Ureter (tissue), 1 donor: ENCODE measurements around the gene SWSAP1. TPM values are rescaled to one million over a fixed set of nuclear protein-coding genes. Genes with fewer than 3 reads are reported as not detected.
"Not testable (repeated sequence)": the region's sequence is repeated elsewhere in the genome, so short reads cannot be mapped to it uniquely, and the experiment has no call there.

Experiments used
- DNase-seq: peaks from one replicate; pipeline ENCODE4 v3.0.0-alpha.2; 2020; ENCODE audit warnings: low spot score
- total RNA-seq: library from RNA; stranded (reverse); gene quantifications from one replicate; pipeline ENCODE4 v1.2.4, GENCODE V29; 2023
- donor health status: DM: yes; HTN: yes; CAD: no.

Gene SWSAP1, protein sequence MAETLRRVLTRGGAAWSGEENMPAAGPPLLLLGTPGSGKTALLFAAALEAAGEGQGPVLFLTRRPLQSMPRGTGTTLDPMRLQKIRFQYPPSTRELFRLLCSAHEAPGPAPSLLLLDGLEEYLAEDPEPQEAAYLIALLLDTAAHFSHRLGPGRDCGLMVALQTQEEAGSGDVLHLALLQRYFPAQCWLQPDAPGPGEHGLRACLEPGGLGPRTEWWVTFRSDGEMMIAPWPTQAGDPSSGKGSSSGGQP
- 4.3 TPM for total RNA-seq

DNA sequence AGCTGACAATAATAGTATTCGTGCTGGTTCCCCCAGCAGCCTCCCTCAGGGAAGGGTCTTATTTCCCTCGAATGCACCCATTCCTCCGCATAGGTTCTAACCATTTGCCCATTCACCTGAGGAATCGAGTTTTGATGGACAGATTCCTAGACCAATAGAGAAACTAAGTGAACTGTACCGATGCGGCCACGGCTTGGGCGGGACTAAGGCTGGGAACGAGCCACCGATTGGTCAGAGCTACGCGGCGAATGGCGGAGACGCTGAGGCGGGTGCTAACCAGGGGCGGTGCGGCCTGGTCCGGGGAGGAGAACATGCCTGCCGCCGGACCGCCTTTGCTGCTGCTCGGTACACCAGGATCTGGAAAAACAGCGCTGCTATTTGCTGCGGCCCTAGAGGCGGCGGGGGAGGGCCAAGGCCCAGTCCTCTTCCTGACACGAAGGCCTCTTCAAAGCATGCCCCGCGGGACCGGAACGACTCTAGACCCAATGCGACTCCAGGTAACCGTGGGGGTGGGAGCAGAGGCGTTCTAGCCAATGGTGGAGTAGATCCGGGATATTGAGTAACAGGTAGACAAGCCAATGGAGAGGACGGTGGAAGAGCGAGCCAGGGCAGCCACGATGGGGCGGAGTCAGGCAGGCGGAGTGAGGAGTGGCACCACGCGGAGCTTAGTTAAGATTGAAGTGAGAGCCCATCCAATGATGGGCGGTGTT lies at the start of gene SWSAP1:
Gene SWSAP1, plus strand, starts transcription at position 234 of the 710 bp plus-strand sequence. Its CDS starts 15 bp downstream, at position 249.
- DNase-seq = peak; percentile 99

DNA sequence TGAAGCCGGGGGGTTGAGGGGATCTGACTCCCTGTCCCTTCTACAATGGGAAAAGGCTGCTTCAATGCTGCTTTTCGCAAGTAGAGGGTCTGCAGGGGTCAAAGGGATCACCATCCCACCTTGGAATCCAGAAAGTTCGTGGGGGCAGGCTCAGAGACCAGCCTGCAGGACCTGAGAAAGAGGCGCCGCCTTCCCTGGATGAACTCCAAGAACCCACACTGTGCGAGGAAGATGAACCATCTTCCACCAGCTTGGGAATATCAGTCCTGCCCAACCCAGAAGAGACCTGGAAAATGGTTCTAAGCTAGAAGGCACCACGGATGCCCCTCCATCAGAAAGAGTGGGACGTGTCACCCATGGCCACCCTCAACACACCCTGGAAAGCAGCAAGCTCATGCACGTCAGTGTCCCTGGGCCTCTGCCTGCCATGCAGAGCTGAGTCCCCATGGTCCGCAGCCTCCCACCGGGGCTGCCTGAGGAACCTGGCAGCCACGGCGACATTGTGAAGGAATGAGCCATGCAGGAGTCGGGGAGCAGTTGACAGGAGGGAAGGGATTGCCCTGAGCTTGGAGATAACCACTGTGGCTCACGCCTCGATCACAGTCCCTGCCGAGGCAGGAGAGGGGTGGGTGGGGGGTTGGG lies 49.6 kb upstream of the SWSAP1 start:
- no peak for DNase-seq

DNA sequence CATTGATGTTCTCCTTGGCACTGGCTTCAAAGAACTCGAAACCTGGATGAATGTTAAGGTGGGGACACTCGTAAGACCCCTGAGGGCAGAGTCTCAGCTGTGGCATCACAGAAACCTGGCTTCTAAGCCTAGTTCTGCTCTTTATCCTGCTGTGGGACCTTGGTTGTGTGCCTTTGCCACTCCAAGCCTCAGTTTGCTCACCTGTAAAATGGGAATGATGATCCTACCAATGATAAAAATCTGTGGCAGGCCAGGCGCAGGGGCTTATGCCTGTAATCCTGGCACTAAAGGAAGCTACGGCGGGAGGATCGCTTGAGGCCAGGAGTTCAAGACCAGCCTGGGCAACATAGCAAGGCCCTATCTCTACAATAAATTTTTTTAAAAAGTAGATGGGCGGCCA lies 48.9 kb upstream of the SWSAP1 start:
- no peak for DNase-seq

DNA sequence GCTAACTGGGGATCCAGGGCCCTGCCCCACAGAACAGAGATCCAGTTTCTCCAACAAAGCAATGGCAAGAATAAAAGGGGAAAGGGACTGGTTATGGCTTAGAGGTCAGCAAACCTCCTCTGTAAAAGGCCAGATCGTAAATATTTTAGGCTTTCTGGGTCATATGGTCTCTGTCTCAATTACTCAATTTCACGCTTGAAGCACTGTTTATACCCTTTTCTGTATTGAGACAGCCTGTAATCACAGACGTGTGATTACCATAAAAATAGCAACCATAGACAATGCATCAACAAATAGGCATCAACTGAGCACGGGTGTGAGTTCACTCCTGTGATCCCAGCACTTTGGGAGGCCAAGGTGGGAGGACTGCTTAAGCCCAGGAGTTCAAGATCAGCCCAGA lies 44.3 kb upstream of the SWSAP1 start:
- no peak for DNase-seq

DNA sequence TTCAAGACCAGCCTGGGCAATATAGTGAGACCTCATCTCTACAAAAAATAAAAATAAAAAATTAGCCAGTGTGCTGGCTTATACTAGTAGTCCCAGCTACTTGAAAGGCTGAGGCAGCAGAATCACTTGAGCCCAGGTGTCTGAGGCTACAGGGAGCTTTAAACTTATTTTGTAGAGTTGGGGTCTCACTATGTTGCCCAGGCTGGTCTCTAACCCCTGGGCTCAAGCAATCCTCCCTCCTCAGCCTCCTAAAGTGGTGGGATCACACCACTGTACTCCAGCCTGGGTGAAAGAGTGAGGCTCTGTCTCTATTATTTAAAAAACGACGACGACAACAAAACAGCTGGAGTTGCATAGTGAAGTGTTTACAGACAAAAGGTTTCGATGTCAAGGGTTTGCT lies 43.0 kb upstream of the SWSAP1 start:
- no peak for DNase-seq

DNA sequence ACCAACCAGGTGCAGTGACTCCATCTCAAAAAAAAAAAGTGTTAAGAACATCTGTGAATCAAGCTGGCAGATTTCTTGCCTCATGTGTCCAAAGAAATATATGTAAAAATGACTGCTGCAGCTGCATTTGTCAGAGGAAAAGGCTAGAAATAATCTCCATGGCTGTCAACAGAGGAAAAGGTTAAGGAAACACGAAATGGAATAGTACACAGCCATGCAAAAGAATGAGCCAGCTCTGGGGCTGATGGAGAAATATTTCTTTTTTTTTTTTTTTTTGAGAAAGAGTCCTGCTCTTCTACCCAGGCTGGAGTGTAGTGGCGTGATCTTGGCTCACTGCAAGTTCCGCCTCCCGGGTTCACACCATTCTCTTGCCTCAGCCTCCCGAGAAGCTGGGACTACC lies 41.6 kb upstream of the SWSAP1 start:
- no peak for DNase-seq

DNA sequence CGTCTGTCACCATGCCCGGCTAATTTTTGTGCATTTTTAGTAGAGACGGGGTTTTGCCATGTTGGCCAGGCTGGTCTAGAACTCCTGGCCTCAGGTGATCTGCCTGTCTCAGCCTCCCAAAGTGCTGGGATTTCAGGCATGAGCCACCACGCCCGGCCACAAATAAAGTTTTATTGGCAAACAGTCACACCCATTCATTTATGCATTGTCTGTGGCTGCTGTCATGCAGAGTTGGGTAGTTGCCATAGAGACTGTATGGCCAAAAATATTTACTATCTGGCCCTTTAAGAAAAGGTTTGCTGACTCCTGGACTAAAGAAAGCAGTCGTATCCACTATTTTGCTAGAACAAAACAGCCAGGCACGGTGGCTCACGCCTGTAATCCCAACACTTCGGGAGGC lies 40.6 kb upstream of the SWSAP1 start:
- not testable (repeated sequence) for DNase-seq

DNA sequence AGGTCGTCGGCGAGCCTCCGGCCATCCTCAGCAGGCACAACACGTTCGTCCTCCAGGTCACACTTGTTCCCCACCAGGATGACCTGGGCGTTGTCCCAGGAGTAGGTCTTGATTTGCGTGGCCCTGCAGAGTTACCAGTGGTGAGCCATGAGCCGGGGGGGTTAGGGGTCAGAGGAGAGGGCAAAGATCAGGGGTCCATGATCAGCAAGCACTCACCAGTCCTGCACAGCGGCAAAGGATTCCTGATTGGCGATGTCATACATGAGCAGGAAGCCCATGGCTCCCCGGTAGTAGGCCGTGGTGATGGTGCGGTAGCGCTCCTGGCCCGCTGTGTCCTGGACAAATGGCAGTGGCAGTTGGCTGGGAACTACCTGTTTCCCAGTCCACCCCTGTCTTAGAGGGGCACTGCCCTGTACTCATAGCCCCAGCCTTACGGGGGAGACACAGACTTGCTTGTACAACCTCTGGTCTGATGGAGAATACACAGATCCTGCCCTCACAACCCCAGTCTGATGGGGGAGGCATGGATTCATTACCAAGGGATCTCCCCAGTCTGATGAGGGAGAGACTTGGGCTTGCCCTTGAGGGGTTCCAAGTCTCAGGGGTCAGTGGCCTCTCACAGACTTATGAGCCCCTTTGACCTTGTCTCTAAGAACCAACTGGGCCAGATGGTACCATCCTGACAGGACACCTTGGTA lies 38.9 kb upstream of the SWSAP1 start:
- DNase-seq = no peak

DNA sequence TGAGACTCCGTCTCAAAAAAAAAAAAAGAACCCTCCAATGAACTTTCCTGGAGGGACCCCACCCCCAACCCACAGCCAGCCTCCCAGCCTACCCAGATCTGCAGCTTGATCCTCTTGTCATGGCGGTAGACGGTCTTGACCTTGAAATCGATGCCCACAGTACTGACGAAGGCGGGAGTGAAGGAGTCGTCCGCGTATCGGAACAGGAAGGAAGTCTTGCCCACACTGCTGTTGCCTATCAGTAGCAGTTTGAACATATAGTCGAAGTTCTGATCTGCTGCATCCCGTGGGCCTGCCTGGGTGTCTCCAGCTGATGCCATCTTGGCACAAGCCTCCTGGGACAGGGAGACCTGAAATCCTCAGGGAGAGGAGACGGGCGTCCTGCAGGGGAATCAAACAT lies 37.4 kb upstream of the SWSAP1 start:
- no peak for DNase-seq

DNA sequence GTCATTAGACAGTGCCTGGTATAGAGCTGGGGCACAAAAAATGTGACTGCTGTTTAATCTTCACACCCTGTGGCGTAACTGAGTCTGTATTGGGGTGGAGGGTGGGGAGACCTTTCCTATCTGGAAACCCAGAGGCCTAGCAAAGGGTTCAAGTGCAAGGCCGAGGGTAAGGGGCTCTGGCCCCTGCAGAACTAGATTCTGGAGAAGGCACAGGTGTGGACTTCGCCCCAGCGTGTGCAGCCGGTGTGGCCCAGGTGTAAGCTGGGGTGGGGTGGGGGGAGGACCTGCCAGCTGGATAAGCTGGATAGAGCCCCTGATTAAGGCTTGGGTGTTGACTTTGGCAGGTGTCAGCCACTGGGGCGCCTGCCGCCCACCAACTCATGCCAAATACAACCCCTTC lies 36.3 kb upstream of the SWSAP1 start:
- DNase-seq = no peak

DNA sequence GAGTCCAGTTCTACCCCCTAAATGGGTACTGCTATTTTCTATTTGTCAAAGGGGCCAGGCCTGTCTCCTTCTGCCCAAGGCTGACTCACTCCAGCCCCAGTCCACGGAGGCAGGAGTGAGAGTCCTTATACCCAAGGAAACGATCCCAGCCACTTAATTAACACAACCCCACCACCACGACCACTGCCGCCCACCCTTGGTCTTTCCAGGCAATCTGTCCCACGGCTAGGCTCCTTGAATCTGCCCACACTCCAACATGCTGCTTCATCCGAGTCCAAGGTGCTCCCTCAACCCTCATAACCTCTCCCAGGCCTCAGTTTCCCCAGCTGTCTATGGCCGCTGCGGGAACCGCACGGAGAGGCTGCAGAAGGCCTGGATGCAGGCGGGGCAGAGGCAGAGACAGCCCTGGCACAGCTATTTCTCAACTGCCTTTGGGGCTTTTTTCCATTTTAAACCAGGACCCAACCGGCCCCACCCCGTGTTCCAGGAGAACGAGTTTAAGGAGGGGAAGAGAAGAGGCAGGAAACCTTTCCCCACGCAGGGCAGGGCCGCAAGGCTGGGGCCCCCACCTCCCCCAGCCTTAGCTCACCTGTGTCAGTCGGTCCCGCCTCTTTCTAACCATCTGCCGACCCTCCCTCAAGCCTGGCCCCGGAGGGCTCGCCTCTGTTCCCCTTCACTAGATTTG lies 35.8 kb upstream of the SWSAP1 start:
- no peak for DNase-seq

DNA sequence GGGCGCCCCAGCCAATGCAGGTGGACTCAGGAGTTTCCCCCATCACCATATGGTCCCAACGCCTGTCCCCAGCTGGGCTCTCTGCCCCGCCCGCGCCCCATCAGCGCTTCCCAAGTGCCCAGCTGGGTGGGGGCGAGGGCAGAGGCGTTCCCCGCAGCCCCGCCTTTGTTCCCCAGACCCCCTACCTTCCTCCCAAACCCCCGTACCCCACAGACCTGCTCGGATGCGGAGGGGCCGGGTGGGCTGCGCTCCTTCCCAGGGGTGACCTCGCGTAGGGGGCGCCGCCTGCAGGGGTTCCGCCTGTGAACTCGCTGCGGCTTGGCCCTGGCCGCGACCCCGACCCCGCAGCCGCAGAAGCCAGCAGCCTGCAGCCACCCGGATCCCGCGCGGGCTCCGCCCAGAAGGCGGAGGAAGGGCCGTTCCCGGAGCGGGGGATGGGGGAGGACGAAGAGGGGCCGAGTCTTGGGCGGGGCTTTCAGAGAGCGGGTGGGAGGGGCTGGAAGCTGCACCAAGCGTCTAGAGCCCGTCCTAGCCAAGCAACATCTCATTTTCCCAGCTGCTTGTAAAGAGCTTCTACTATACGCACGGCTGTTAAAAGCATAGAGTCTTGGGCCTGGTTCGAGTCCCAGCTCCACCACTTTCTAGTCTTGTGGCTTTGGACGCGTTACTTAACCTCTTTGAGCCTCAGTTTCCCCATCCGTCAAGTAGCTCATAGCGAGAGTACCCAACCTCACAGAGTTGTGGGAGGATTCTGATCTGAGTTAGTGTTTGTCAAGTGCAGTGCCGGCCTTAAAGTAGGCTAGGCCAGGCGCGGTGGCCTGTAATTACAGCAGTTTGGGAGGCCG lies 35.0 kb upstream of the SWSAP1 start, which contains the start of gene RAB3D:
Gene RAB3D, minus strand, starts transcription at position 404 of the 845 bp plus-strand sequence. CDS start 2,258 bp downstream, outside the sequence.
- peak; percentile 96 for DNase-seq

DNA sequence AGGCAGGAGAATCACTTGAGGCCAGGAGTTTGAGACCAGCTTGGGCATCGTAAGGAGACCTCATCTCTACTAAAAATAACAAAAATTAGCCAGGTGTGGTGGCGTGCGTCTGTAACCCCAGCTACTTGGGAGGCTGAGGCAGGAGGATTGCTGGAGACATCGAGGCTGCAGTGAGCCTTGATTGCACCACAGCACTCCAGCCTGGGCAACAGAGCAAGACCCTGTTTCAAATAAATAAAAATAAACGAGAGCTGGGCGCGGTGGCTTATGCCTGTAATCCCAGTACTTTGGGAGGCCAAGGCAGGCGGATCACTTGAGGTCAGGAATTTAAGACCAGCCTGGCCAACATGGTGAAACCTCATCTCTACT lies 34.4 kb upstream of the SWSAP1 start:
- DNase-seq = not testable (repeated sequence)

DNA sequence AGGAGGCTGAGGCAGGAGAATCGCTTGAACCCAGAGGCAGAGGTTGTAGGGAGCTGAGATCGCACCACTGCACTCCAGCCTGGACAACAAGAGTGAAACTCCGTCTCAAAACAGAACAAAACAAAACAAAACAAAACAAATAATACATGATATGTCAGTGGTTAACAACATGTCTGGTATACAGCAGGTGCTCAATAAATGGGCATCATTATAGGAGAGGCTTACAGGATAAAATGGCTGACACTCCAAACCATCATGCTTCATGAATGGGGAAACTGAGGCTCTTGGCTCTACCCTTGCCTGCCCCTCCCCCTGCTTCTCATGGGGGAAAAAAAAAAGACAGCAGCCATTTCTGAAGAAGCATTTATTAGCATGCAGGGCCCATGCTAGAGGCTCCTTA lies 32.0 kb upstream of the SWSAP1 start:
- no peak for DNase-seq

DNA sequence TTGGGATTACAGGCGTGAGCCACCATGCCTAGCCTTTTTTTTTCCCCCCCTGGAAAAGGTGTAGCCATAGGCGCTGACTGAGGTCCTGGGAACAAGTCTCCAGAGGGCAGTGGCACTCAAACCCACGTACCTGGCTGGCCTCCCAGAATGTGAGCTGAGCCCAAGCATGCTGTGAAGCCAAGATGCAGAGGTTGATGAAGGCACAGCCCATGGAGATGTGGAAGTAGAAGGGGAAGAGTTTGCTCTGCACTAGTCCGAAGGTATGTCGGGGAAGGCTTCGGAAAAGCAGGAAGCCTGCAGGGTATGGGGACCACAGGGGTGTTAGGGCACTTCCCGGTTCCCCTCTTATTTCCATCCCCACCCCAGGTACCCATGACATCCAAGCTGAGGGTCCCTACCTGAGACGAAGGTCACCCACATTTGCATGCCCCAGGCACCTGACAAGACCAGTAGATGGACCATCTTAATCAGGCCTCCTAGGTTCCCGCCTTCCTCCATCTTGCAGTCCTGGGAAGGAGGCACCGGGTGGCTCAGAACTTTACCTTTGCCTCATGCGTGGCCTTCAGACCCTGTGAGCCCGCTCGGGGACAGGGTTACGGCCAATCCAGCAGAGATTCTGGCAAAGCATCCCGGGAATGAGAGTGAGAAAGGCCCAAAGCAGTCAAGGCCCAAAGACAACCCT lies 29.2 kb upstream of the SWSAP1 start:
- DNase-seq = no peak

DNA sequence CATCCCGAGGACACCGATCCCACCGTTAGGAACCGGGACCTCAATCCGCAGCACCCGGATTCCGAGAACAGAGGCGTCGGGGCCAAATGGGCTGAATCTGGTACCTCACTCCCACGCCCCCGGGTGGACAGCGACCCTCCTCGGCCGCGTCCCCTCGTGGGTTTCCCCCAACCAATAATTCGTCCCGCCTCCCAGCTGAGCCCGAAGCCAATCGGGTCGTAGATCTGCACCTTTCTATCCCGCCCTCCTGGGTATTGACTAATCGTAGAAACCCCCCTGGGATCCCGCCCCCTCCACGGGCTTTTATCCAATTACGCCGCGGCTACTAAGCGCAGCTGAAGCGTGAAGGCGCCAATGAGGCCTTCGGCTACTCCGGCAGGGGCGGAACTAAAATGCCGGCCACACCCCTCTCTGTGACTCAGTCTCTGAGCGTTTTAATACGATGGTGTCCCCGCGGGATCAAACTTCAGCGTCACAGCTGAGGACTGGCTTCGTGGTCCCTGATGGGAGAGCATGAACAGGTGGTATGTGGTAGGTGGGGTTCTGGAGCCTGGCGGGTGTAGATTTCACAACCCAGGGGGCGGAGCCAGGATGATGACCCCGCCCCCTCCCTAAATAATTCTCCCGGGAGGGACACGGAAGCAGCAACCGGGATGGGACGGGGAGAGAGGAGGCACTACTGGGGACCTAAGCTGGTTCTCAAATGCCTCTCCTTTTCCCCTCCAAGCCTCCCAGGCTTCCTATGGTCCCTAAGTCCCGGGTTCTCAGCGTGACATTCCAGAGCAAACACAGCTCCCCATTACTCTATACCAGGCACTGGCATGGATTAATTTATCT lies 28.1 kb upstream of the SWSAP1 start, which contains the start of the genes CCDC159 and TMEM205:
Gene CCDC159, plus strand, starts transcription at position 416 of the 837 bp plus-strand sequence. Its CDS starts 88 bp downstream, at position 504.
Gene TMEM205, minus strand, starts transcription at position 165 of the 837 bp plus-strand sequence. CDS start 649 bp downstream, outside the sequence.
- peak; percentile 100 for DNase-seq

DNA sequence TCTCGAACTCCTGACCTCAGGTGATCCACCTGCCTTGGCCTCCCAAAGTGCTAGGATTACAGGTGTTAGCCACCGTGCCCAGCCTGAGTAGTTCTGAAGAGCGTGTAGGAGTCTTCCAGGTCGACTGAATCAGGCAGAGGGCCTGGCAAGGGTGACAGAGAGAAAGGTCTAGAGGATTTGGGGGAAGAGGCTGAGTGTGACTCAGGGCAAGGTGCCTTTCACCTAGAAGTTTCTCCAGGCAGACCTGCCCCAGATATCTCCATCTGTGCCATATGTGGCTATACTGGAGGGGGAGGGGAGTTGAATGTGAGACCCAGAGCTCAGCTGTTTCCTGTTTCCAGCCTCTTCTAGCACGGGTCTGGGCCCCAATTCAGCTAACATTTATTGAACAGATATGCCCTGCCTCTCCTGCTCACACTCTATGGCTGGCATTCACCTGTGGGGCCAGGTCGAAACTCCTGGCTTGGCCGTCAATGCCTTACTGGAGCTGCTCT lies 26.9 kb upstream of the SWSAP1 start:
- no peak for DNase-seq

DNA sequence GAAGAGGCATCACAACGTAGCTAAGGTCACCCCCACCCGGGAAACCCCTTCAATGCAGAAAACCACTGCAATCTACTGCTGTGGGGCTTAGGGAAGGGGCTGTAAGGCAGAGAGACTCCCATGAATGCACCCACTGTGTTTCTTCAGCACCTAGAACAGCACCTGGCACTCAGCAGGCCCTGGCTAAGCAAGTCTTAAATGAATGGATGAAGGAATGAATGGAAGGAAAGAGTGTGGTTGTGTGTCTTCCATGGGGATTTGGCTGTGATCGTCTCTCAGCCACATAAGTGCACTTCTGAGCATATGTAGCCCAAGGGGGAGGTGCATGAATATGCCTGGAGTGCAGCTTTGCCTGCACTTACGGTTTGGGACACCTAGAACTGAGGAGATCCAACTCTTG lies 25.3 kb upstream of the SWSAP1 start:
- DNase-seq = no peak

DNA sequence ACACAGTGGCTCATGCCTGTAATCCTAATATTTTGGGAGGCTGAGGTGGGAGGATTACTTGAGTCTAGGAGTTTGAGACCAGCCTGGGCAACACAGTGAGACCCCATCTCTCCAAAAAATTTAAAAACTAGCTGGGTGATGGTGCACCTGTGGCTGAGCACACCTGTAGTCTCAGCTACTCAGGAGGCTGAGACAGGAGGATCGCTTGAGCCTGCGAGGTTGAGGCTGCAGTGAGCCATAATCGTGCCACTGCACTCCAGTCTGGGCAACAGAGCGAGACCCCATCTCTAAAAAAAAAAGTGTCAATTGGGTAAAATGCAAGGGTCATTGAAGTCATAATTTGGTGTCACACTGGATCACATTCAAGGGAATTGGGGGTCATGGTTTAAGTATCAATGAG lies 20.4 kb upstream of the SWSAP1 start:
- not testable (repeated sequence) for DNase-seq
